ENCODE results near the gene BCAS3.
"Not testable (repeated sequence)": the region's sequence is repeated elsewhere in the genome, so short reads cannot be mapped to it uniquely, and the experiment has no call there.

The BCAS3 gene

DNA sequence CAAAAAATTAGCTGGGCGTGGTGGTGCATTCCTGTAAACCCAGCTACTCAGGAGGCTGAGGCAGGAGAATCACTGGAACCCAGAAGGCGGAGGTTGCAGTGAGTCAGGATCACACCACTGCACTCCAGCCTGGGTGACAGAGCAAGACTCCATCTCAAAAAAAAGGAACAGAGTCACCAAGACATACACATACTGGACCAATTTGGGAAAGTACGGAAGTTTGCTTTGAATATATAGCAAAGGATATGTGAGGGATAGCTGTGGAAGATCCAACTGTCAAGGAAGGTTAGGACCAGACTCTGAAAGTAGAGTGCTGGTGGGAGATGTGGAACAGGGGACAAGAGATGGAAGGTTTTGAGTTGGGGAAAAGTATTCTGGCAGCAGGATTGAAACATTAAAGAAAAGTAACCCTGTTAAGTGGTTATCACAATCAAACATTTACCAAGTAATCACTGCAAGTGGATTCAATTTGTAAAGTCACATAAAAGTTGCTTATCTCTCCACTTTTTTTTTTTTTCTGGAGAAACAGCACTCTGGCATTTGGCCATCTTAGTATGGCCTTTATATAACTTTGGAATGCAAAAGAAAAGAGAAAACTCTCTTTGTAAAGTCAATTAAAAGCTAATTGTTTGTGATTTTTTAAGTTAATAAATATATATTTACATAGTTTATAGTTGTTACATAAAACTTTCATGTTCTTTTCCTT is 462.6 kb downstream of the BCAS3 start:
- Mint-ChIP-seq H3K4me1 (peaks cover 17% of the 10 kb centered on the region), H3K36me3 (no peaks in the 10 kb centered on the region), H3K27ac (no peak overlapping the region), H3K4me3 (no peak overlapping the region), H3K9me3 (no peaks in the 10 kb centered on the region)
- DNase-seq (ENCODE audit: low spot score in 2 of 2) (no peak), ATAC-seq (no peak)

DNA sequence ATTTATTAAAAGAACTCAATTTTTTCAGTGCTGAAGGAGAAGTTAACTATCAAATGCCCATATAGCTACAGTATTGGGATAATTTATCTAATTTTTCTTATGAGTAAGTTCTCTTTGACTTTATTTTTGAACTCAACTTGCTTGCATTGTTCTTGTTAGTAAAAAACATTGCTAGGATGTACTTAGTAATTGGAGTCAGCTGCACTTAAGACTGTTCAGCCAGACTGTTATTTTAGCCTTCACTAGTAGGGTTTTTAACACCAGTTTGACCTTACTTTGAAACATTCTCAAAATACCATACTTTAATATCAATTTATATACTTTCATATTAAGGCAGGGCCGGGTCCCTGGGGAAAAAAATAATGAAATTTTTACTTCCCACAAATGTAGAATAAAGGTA is 465.4 kb downstream of the BCAS3 start:
- no peaks in the 10 kb centered on the region for H3K9me3 Mint-ChIP-seq
- ATAC-seq (no peak), DNase-seq (ENCODE audit: low spot score in 2 of 2) (no peak)
- H3K27ac Mint-ChIP-seq, result no peak overlapping the region
- H3K36me3 Mint-ChIP-seq, result no peaks in the 10 kb centered on the region
- peaks cover 12% of the 10 kb centered on the region for H3K4me1 Mint-ChIP-seq
- no peak overlapping the region for H3K4me3 Mint-ChIP-seq

DNA sequence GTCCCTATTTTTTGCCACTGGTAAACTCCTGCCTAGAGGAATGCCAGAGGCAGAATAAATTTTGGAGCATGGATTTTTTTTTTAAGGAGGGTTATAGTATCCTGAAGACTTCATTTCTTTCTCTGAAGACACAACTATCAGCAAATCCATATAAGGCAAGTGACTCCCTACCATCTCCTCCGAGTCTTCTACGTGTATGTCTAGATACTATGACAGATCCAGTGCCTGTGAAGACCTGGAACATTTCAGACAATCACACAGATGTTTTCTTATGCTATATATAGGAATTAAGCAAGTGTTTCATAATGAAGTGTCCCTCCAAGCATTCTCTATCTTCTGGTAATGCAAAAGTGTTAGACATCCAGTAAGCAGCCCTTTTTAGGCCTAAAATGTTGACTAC is 466.5 kb downstream of the BCAS3 start:
- Mint-ChIP-seq H3K36me3 (no peaks in the 10 kb centered on the region), H3K27ac (no peak overlapping the region), H3K9me3 (no peaks in the 10 kb centered on the region), H3K4me3 (no peak overlapping the region), H3K4me1 (peaks cover 9% of the 10 kb centered on the region)
- no peak for DNase-seq (ENCODE audit: low spot score in 2 of 2)
- no peak for ATAC-seq

DNA sequence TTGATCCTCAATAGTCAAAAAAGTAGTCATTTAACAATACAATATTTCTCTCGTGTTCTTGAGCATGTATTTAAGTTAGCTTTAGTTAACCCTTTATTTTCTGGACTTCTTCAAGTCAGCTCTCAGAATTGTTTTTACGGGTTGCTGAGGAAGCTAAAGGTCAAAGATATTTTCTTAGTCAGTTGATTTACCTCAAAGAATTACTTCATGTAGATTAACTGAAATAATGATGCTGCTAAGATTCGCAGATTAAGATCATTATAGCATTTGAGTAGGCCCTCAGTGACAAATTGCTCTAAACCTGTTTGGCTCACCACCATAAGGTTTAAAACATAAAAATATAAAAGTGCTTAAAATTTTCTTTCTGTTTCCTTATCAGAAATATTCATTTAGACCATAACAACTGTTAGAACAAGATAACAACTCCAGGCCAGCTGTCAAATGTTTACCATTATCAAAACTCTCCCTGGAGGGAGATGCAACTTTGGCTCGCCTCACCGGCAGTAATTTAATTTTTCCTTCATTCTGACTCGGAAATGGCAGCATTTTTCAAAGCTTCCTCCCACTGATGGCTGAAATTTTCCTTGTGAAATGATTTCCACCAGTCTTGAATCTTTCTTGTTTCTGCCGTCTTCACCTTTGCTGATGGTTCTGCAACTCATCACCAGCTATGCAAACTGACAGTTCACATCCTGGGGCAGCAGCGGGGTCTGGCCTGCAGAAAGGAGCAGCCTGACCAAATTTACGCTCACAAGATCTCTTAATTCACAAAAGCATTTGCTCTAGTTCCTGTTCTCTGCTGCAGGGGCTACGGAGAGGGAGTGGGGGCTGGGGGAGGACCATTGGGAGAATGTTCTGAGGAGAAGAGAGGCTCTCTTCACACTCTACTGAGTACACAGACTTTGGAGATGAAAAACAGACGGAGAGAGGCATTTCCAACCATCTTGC is 467.2 kb downstream of the BCAS3 start:
- no peaks in the 10 kb centered on the region for H3K36me3 Mint-ChIP-seq
- H3K4me3 Mint-ChIP-seq, result no peak overlapping the region
- no peak overlapping the region for H3K27ac Mint-ChIP-seq
- DNase-seq (ENCODE audit: low spot score in 2 of 2) (no peak), ATAC-seq (no peak)
- H3K4me1 Mint-ChIP-seq, result peaks cover 1% of the 10 kb centered on the region
- H3K9me3 Mint-ChIP-seq, result no peaks in the 10 kb centered on the region

DNA sequence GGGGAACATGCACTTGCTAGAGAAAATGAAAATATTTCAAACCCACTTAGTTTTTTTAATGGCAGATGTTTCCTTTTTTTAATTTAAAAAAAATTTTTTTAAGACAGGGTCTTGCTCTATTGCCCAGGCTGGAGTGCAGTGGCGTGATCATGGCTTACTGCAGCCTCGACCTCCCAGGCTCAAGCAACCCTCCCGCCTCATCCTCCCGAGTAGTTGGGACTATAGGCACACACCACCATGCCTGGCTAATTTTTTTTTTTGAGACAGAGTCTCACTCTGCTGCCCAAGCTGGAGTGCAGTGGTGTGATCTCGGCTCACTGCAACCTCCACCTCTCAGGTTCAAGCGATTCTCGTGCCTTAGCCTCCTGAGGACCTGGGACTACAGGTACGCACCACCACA is 469.2 kb downstream of the BCAS3 start:
- not testable (repeated sequence) for H3K27ac Mint-ChIP-seq; ATAC-seq; H3K36me3 Mint-ChIP-seq; H3K9me3 Mint-ChIP-seq; DNase-seq (ENCODE audit: low spot score in 2 of 2); H3K4me3 Mint-ChIP-seq
- peaks cover 13% of the 10 kb centered on the region for H3K4me1 Mint-ChIP-seq

DNA sequence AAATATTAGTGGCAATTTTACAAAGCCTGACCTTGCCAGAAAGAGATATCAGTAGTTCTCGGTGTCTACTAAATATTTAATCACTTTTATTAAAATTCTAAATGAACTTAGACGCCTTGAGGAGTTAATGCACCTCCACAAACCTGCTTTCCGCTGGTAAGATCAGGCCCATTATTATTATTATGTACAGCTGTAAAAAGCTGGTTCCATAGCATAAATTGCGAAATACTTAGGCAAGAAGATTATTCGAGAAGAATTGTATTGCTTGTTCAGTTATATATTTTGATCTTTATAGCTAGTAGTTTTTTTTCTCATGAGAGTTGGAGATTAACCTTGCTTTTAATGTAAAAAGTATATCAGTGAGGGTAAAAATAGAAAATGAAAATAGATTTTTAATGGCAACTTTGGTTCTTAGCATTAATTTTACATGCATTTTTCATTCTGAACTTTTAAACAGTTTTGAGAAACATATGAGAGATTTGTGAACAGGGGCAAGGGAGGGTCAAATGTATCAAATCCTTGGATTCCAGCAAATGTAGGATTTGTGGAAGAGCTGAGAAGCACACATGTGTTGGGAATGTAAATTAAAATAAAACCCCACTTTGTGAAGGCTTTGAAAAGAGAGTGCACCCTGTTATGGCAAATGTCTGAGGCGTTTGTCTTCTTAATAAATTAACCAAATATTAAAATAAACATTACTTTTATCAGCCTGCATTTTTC is 471.6 kb downstream of the BCAS3 start:
- no peaks in the 10 kb centered on the region for H3K36me3 Mint-ChIP-seq
- DNase-seq (ENCODE audit: low spot score in 2 of 2) (no peak), ATAC-seq (no peak)
- H3K9me3 Mint-ChIP-seq, result no peaks in the 10 kb centered on the region
- H3K4me3 Mint-ChIP-seq, result no peak overlapping the region
- H3K27ac Mint-ChIP-seq, result no peak overlapping the region
- peaks cover 13% of the 10 kb centered on the region for H3K4me1 Mint-ChIP-seq

DNA sequence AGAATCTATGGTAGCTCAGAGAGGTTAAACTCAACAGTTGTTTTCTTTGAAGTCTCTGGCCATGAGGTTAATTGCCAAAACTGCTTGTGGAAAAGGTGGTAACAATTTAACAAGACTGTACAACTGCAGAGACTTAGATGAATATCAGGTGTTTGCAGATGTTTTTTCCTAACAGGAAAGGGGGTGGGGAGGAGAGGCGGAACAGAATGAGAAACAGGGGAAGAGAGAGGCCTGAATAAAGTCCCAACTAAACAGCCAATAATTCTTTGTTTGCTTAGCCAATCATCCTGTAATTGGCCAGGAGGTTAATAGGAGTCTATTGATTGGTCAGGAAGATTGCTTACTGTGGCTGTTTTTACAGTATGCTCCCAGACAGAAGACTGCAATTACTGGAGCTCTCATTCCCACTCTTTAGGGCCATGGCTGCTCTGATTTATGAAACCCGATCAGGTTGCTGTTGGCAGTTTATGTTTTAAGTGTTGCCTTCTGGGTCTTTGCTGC is 472.3 kb downstream of the BCAS3 start:
- Mint-ChIP-seq H3K36me3 (no peaks in the 10 kb centered on the region), H3K4me1 (peaks cover 13% of the 10 kb centered on the region), H3K4me3 (no peak overlapping the region), H3K9me3 (no peaks in the 10 kb centered on the region), H3K27ac (no peak overlapping the region)
- ATAC-seq (no peak), DNase-seq (ENCODE audit: low spot score in 2 of 2) (no peak)

DNA sequence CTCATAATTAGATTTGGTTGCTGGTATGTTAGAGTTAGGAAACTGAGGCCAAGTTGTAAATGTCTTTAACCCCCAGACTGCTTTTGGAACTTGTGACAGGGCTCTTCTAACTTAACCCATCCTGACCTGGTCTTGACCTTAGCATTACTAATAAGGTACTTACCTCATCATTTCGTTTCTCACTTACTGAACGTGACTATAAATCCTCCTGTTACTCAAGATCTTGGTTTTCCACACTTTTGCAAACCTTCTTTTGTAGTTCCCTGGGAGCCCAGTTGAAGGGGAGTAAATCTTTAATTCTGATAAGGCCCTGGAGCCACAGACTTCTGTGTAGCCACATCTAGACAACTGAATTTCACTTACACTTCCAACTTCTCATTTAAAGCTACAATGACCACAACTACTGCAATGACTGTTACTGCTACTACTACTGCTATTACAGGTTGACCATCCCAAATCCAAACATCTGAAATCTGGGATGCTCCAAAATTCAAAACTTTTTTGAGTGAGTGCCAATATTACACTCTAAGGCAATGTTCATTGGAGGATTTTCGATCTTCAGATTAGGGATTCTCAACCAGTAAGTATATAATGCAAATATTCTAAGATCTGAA is 473.1 kb downstream of the BCAS3 start:
- no peak overlapping the region for H3K4me3 Mint-ChIP-seq
- no peaks in the 10 kb centered on the region for H3K9me3 Mint-ChIP-seq
- no peaks in the 10 kb centered on the region for H3K36me3 Mint-ChIP-seq
- DNase-seq (ENCODE audit: low spot score in 2 of 2) (no peak), ATAC-seq (peak; percentile 70)
- H3K4me1 Mint-ChIP-seq, result peaks cover 13% of the 10 kb centered on the region
- no peak overlapping the region for H3K27ac Mint-ChIP-seq

DNA sequence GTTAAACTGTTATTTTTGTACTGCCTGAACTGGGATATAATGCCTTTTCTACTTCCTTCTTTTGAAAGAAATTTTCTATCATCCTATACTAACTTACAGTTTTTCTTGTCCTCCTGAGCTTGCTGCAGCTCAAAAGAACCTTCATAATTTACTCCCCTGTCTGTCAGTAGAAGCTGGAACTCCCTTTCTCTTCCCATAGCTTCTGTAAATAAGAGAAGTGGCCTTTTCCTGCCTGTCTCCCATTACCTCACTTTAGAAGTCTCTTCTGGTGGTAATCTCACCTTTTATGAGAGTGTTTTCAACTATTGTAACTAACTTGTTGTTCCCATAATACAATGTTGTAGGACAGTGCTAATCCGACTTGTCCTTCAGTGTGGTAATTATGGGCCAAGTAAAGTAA is 475.2 kb downstream of the BCAS3 start:
- H3K4me1 Mint-ChIP-seq, result peaks cover 13% of the 10 kb centered on the region

DNA sequence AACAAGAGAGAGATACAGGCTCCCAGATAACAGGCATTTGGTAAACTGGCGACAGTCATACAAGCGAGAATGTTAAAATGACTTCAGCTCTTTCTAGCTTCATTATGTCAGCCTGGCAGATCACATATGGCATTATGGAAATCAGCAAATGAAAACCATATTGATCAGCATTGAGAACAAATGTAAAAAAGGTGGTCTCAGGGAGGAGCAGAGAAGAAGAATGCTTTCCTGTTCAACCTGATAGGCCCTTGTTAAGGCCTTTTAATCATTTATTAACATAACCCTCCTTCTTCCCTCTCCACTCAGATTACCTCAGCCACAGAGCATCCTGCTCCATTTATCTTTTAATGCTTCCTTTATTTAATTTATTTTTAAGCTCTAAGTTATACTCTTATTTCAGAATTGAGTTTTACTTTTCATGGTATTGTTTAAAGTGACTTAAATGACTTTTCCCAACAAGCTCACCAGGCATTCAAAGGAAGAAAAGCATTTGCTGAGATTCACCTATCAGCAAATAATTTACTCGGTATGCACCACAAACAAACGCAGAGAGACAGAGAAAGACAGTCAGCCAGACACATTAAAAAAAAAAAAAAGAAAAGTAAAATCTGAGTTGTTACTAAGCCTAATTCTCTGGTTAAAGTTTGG is 478.1 kb downstream of the BCAS3 start:
- H3K4me3 Mint-ChIP-seq, result no peak overlapping the region
- DNase-seq (ENCODE audit: low spot score in 2 of 2) (no peak), ATAC-seq (no peak)
- peaks cover 9% of the 10 kb centered on the region for H3K4me1 Mint-ChIP-seq
- no peaks in the 10 kb centered on the region for H3K36me3 Mint-ChIP-seq
- no peaks in the 10 kb centered on the region for H3K9me3 Mint-ChIP-seq
- no peak overlapping the region for H3K27ac Mint-ChIP-seq

More for the DNA sequence above, 475.2 kb downstream of the BCAS3 start:
- H3K36me3 Mint-ChIP-seq, result no peaks in the 10 kb centered on the region
- no peaks in the 10 kb centered on the region for H3K9me3 Mint-ChIP-seq
- H3K4me3 Mint-ChIP-seq, result no peak overlapping the region
- no peak overlapping the region for H3K27ac Mint-ChIP-seq
- ATAC-seq, result no peak
- no peak for DNase-seq (ENCODE audit: low spot score in 2 of 2)

DNA sequence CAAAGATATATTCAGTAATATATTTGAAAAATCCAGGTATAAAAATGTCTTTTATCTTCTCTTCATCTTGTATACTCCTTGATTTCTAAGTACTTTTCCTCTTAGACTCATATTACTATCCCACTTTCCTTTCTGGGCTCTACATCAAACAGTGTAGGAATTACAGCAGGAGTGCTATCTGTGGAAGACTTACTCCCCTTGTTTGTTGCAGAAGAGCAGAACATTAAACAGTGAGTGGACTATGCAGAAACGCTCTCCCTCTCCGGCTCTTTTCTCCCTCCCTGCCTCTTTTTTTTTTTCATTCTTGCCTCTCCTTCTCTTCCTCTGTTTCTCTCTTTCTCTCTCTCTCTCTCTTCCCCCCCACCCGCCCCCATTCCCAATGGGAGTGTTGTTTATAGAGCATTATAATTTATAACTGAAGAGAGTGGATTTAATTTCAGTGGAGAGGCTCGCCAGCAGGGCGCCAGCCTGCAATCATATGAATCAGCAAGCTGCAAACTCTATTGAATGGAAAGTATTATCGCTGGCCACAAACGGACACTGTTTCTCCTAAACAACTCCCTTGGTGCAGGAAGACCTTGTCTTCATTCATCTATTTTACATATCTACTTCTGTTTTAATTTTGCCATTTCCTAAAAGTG is 479.7 kb downstream of the BCAS3 start:
- Mint-ChIP-seq H3K27ac (no peak overlapping the region), H3K9me3 (no peaks in the 10 kb centered on the region), H3K36me3 (no peaks in the 10 kb centered on the region), H3K4me3 (no peak overlapping the region), H3K4me1 (no peaks in the 10 kb centered on the region)
- ATAC-seq, result no peak
- no peak for DNase-seq (ENCODE audit: low spot score in 2 of 2)

DNA sequence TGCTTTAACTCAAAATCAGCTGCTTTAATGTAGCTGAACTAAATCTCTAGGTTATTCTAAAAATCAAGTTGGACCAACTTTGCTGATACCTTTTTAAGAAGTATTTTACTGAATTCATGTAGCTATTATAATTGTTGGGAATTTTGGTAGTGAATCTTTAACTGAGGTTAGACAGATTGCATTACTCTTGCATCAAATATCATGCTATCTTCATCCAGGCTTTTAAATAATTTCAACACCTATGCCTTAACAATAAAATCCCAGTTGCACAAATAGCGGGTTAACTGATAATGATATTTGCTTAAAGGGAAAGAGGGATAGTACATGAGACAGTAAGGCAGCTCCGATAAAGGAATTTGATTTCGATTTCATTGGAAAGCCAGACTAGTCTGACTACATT is 480.7 kb downstream of the BCAS3 start:
- Mint-ChIP-seq H3K27ac (no peak overlapping the region), H3K4me3 (no peak overlapping the region), H3K9me3 (no peaks in the 10 kb centered on the region), H3K4me1 (no peaks in the 10 kb centered on the region), H3K36me3 (no peaks in the 10 kb centered on the region)
- ATAC-seq (no peak), DNase-seq (ENCODE audit: low spot score in 2 of 2) (no peak)

DNA sequence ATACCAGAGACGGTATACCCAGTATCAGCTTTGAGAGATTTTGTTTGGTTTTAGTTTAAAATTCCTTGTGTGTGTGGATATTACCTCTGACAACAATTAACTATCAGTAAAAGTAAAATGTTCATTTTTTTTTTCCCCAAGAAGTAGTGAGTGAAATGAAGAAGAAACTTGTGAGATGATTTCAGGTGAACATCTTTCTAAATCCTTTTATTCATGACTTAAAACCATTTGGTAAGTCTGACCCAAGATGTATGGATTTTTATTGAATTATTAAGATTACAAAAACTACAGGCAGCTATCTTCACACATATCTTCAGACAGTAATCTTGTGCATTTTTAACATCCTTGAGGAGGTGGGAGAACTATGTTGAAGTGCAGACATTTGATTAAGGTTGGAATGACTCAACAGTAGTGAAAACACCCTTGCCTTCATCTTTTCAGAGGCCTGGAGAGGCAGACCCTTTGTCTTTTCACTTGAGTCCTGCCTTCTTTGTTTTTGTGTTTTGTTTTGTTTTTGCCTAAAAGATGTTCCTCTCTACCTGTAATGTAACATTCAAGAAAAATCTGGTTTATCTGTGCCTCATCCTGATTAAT is 481.7 kb downstream of the BCAS3 start:
- Mint-ChIP-seq H3K4me3 (no peak overlapping the region), H3K27ac (no peak overlapping the region), H3K4me1 (no peaks in the 10 kb centered on the region), H3K36me3 (no peaks in the 10 kb centered on the region), H3K9me3 (no peaks in the 10 kb centered on the region)
- DNase-seq (ENCODE audit: low spot score in 2 of 2), result no peak
- ATAC-seq, result peak; percentile 54

DNA sequence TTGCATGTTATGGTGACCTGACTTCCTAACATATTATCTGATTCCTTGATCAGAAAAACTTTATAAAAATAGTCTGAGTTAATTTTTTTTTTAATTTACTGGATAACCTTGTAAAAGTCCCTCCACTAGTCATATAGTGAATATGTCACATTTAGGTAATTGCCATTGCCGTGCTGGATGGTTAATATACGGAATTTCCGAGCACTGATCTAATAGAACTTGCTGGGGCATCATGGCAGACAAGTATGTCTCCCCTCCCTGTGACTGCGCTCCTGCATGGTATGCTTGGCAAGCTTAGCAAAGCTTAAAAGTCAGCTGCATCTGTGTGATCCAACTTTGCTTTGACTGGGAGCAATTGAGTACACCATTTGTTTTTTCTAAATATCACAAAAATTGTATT is 482.6 kb downstream of the BCAS3 start:
- Mint-ChIP-seq H3K4me3 (no peak overlapping the region), H3K4me1 (no peaks in the 10 kb centered on the region), H3K27ac (no peak overlapping the region), H3K36me3 (no peaks in the 10 kb centered on the region), H3K9me3 (peaks cover 2% of the 10 kb centered on the region)
- DNase-seq (ENCODE audit: low spot score in 2 of 2) (no peak), ATAC-seq (no peak)

Measured in stimulated activated effector memory CD8-positive, alpha-beta T cell treated with anti-CD3 and anti-CD28 coated beads, Interleukin-12 subunit alpha, Interleukin-12 subunit beta, amount 100 ng/mL, for 72 hours (primary cell).